A673 (cell line): ENCODE results near the gene CRX. TPM values are rescaled to one million over a fixed set of nuclear protein-coding genes. Genes with fewer than 3 reads are reported as not detected.

Source experiments
- BruUV-seq: library from RNA; stranded (reverse); fragments of 400-500 nt; replicated peaks from 2 replicates; lab custom pipeline; 2021; lab: Mats Ljungman, UMichigan
- CTCF ChIA-PET: fragments of 300-600 bp; sonication (Branson Sonifier 250); formaldehyde crosslinking; loops from one replicate; lab custom pipeline; 2022; ENCODE audit warnings: antibody characterized with exemption; lab: Charles Lee
- POLR2A ChIA-PET: fragments of 300-600 bp; sonication (Branson Sonifier 250); formaldehyde crosslinking; loops from one replicate; lab custom pipeline; 2022; ENCODE audit warnings: antibody characterized with exemption; ENCODE audit not compliant: low non-redundant PET; lab: Charles Lee
- DNase-seq: peaks from one replicate; pipeline ENCODE4 v3.0.0-alpha.2; 2015; ENCODE audit warnings: low spot score
- H3K27ac ChIP-seq: fragments of 200-600 bp; sonication (generic); 2 replicates; pipeline ENCODE4 v1.5.1; 2016; ENCODE audit warnings: mixed run types, low read depth, mild to moderate bottlenecking, mixed read lengths, antibody characterized with exemption, low read length; ENCODE audit not compliant: poor library complexity, severe bottlenecking
- H3K27me3 ChIP-seq: fragments of 200-600 bp; sonication (generic); replicated peaks from 2 replicates; pipeline ENCODE4 v1.6.1; 2017; ENCODE audit warnings: mixed run types, low read depth, mild to moderate bottlenecking, mixed read lengths, antibody characterized with exemption, low read length; ENCODE audit not compliant: insufficient read depth, poor library complexity
- H3K36me3 ChIP-seq: fragments of 200-600 bp; sonication (generic); 2 replicates; pipeline ENCODE4 v1.6.1; 2016; ENCODE audit warnings: mixed run types, mild to moderate bottlenecking, mixed read lengths, antibody characterized with exemption, low read length; ENCODE audit not compliant: insufficient read depth, poor library complexity, severe bottlenecking
- H3K4me1 ChIP-seq: fragments of 200-600 bp; sonication (generic); 2 replicates; pipeline ENCODE4 v1.6.1; 2017; ENCODE audit warnings: mixed run types, mild to moderate bottlenecking, mixed read lengths, antibody characterized with exemption, low read length; ENCODE audit not compliant: insufficient read depth, poor library complexity, severe bottlenecking
- H3K4me3 ChIP-seq: fragments of 200-600 bp; sonication (generic); 2 replicates; pipeline ENCODE4 v1.5.1; 2016; ENCODE audit warnings: low read depth, mixed run types, mild to moderate bottlenecking, mixed read lengths, low read length; ENCODE audit not compliant: poor library complexity, severe bottlenecking
- H3K9me3 ChIP-seq: fragments of 200-600 bp; sonication (generic); 2 replicates; pipeline ENCODE4 v1.6.1; 2016; ENCODE audit warnings: mixed run types, low read depth, mild to moderate bottlenecking, mixed read lengths, antibody characterized with exemption, low read length; ENCODE audit not compliant: poor library complexity, severe bottlenecking
- EZH2 ChIP-seq: fragments of 200-600 bp; sonication (generic); IDR thresholded peaks from 2 replicates; pipeline ENCODE4 v1.6.1; 2017; ENCODE audit warnings: borderline replicate concordance, low read depth, mild to moderate bottlenecking, mixed read lengths, antibody characterized with exemption, low read length; ENCODE audit not compliant: poor library complexity, severe bottlenecking
- intact Hi-C: fragments of 100-400 bp; cut with micrococcal nuclease; formaldehyde crosslinking; loops from one replicate; pipeline ENCODE4 v1.10.0; 2022; ENCODE audit not compliant: unreplicated experiment
- total RNA-seq: library from RNA; stranded (reverse); gene quantifications from 2 replicates; pipeline ENCODE4 v1.2.3, GENCODE V29; 2021
- TF ChIP-seq, protein P1 (sequence below): fragments of 300-800, 200-600 bp; sonication (generic); conservative IDR thresholded peaks from 2 replicates; pipeline ENCODE4 v1.5.1; 2017; ENCODE audit warnings: low read depth, mild to moderate bottlenecking, antibody characterized with exemption, low read length, moderate library complexity, mixed read lengths

Gene CRX
- total RNA-seq, 1 experiment from 2014 or later = not detected

DNA sequence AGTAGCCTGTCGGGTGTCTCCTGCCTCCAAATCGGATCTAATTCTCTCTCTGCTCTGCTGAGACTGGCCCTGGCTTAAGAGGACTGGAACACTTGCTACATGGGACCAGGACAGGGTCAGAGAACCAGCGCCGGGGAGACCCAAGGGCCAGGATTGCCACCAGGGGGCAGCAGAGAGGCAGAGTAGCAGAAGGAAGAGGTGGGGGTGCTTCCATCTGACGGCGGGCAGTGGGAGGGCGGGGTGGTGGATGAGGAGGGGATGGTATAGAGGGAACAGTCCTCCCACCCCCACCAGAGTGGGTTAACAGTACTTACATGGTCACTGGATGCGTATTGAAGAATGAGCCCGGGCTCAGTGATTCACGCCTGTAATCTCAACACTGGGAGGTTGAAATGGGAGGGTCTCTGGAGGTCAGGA is 31.3 kb upstream of the CRX start:
- no peak overlapping the region for H3K27ac ChIP-seq

DNA sequence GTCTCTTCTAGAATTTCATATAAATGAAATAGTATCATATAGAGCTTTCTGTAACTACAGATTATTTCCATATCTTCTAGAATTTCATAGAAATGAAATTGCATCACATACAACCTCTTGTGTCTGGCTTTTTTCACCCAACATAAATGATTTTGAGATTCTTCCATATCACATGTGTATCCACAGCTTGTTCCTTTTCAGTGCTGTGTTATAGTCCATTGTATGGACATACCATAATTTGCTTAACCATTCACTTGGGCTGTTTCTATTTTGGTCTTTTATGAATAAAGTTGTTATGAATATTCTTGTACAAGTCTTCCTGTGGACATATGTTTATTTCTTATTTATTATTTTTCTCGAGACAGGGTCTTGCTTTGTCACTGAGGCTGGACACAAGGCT is 29.1 kb upstream of the CRX start:
- BruUV-seq = no TSS peak
- H3K36me3 ChIP-seq = no peaks in the 10 kb centered on the region
- CTCF ChIA-PET = no interaction called here
- DNase-seq = no peak
- H3K4me3 ChIP-seq = no peak overlapping the region
- intact Hi-C loops = no loop called here
- H3K27ac ChIP-seq = no peak overlapping the region
- H3K9me3 ChIP-seq = no peaks in the 10 kb centered on the region
- POLR2A ChIA-PET = interaction anchor here (0.7 kb wide), 1 partner anchor 531 kb away, joined by 4 read pairs; no protein-coding TSS in a partner anchor
- no peaks in the 10 kb centered on the region for H3K4me1 ChIP-seq
- H3K27me3 ChIP-seq = no peaks in the 10 kb centered on the region
- TF ChIP-seq, protein P1, sequence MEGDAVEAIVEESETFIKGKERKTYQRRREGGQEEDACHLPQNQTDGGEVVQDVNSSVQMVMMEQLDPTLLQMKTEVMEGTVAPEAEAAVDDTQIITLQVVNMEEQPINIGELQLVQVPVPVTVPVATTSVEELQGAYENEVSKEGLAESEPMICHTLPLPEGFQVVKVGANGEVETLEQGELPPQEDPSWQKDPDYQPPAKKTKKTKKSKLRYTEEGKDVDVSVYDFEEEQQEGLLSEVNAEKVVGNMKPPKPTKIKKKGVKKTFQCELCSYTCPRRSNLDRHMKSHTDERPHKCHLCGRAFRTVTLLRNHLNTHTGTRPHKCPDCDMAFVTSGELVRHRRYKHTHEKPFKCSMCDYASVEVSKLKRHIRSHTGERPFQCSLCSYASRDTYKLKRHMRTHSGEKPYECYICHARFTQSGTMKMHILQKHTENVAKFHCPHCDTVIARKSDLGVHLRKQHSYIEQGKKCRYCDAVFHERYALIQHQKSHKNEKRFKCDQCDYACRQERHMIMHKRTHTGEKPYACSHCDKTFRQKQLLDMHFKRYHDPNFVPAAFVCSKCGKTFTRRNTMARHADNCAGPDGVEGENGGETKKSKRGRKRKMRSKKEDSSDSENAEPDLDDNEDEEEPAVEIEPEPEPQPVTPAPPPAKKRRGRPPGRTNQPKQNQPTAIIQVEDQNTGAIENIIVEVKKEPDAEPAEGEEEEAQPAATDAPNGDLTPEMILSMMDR = no peak
- no peak for TF ChIP-seq EZH2

More for the DNA sequence above, 31.3 kb upstream of the CRX start:
- POLR2A ChIA-PET = no interaction called here
- H3K36me3 ChIP-seq = peaks cover 7% of the 10 kb centered on the region
- peak; percentile 83 for DNase-seq
- intact Hi-C loops = no loop called here
- H3K9me3 ChIP-seq = no peaks in the 10 kb centered on the region
- no peak overlapping the region for H3K4me3 ChIP-seq
- no peaks in the 10 kb centered on the region for H3K27me3 ChIP-seq
- no peak for TF ChIP-seq EZH2
- TF ChIP-seq, protein P1 = peak; percentile 95
- no peaks in the 10 kb centered on the region for H3K4me1 ChIP-seq
- CTCF ChIA-PET = interaction anchor here (1.9 kb wide), 1 partner anchor 25 kb away, joined by 8 read pairs; no protein-coding TSS in a partner anchor
- no TSS peak for BruUV-seq

DNA sequence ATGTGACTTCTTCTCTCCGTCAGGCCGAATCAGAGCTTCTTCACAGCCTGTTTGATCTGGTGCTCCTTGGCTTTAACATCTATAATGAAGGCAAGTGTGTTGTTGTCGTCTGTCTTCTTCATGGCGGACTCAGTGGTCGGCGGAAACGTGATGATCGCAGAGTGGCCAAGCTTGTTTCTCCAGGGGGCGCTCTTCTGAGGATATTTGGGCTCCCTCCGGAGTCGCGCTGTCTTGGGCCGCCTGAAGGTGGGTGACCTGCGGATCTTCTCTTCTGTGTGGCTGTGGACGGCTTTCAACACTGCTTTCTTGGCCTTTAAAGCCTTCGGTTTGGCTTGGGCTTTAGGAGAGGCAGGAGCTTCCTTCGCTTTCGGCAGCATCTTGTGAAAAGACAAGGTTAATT is 27.2 kb upstream of the CRX start:
- Histone ChIP-seq H3K4me1 (no peaks in the 10 kb centered on the region), H3K9me3 (no peaks in the 10 kb centered on the region), H3K27me3 (no peaks in the 10 kb centered on the region), H3K36me3 (no peaks in the 10 kb centered on the region), H3K27ac (no peak overlapping the region), H3K4me3 (no peak overlapping the region)
- intact Hi-C loops = no loop called here
- BruUV-seq = no TSS peak
- CTCF ChIA-PET = interaction anchor here (0.6 kb wide), 1 partner anchor 18 kb away, joined by 14 read pairs; no protein-coding TSS in a partner anchor
- TF ChIP-seq, protein P1 = peak; percentile 36
- TF ChIP-seq EZH2 = no peak
- no peak for DNase-seq
- POLR2A ChIA-PET = no interaction called here
